VCaP (cell line): ENCODE results near the gene ZNF839.
"Not testable (repeated sequence)": the region's sequence is repeated elsewhere in the genome, so short reads cannot be mapped to it uniquely, and the experiment has no call there.

ENCODE experiments used
- H3K27ac ChIP-seq: fragments of 450-650 bp; 2 replicates; pipeline ENCODE4 v1.5.1; 2017
- TF ChIP-seq, protein P1 (sequence below): fragments of 450-650 bp; conservative IDR thresholded peaks from 2 replicates; pipeline ENCODE4 v1.5.1; 2017; ENCODE audit warnings: mild to moderate bottlenecking, moderate library complexity

The ZNF839 gene

DNA sequence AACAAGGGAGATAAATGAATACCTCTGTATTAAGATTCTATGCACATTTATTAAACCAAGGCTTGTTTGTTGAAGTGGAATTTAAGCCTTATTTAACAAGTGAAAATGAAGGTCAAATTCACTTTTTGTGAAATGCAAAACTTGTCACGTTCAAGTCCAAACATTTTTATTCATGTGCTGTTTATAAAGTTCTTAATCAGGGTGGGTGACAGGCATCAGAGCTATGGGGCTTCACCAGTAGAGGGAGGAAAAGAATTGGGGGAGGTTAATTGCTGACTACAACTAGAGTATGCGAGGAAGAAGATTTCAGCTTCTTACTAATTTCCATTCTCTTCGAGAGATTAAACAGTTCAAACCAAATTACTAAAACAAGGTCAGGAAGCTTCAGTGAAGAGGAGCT, 24.3 kb upstream of the ZNF839 start:
- TF ChIP-seq, protein P1, sequence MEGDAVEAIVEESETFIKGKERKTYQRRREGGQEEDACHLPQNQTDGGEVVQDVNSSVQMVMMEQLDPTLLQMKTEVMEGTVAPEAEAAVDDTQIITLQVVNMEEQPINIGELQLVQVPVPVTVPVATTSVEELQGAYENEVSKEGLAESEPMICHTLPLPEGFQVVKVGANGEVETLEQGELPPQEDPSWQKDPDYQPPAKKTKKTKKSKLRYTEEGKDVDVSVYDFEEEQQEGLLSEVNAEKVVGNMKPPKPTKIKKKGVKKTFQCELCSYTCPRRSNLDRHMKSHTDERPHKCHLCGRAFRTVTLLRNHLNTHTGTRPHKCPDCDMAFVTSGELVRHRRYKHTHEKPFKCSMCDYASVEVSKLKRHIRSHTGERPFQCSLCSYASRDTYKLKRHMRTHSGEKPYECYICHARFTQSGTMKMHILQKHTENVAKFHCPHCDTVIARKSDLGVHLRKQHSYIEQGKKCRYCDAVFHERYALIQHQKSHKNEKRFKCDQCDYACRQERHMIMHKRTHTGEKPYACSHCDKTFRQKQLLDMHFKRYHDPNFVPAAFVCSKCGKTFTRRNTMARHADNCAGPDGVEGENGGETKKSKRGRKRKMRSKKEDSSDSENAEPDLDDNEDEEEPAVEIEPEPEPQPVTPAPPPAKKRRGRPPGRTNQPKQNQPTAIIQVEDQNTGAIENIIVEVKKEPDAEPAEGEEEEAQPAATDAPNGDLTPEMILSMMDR: no peak

DNA sequence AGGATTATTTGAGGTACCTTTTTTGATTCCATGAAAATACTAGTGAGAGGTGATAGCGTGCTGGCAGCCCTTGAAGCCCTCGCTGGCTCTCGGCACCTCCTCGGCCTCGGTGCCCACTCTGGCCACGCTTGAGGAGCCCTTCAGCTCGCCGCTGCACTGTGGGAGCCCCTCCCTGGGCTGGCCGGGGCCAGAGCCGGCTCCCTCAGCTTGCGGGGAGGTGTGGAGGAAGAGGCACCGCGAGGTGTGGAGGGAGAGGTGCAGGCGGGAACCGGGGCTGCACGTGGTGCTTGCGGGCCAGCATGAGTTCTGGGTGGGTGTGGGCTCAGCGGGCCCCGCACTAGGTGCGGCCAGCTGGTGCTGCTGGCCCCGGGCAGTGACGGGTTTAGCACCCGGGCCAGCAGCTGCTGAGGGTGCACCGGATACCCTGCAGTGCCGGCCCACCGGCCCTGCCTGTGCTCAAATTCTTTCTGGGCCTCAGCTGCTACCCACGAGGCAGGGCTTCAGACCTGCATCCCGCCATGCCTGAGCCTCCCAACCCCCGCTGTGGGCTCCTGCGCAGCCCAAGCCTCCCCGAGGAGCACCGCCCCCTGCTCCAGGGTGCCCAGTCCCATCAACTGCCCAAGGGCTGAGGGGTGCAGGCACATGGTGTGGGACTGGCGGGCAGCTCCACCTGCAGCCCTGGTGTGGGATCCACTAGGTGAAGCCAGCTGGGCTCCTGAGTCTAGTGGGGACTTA, 21.9 kb upstream of the ZNF839 start:
- no peak overlapping the region for H3K27ac ChIP-seq
- TF ChIP-seq, protein P1: no peak

More for the DNA sequence above, 24.3 kb upstream of the ZNF839 start:
- no peak overlapping the region for H3K27ac ChIP-seq

DNA sequence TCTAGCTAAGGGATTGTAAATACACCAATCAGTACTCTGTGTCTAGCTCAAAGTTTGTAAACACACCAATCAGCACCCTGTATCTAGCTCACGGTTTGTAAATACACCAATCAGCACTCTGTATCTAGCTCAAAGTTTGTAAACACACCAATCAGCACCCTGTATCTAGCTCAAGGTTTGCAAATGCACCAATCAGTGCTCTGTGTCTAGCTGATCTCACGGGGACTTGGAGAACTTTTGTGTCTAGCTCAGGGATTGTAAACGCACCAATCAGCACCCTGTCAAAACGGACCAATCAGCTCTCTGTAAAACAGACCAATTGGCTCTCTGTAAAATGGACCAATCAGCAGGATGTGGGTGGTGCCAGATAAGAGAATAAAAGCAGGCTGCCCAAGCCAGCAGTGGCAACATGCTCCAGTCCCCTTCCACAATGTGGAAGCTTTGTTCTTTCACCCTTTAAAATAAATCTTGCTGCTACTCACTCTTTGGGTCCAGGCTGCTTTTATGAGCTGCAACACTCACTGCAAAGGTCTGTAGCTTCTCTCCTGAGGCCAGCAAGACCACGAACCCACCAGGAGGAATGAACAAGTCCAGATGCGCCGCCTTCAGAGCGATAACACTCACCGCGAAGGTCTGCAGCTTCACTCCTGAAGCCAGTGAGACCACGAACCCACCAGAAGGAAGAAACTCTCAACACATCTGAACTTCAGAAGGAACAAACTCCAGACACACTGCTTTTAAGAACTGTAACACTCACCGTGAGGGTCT, 21.1 kb upstream of the ZNF839 start:
- H3K27ac ChIP-seq: not testable (repeated sequence)

DNA sequence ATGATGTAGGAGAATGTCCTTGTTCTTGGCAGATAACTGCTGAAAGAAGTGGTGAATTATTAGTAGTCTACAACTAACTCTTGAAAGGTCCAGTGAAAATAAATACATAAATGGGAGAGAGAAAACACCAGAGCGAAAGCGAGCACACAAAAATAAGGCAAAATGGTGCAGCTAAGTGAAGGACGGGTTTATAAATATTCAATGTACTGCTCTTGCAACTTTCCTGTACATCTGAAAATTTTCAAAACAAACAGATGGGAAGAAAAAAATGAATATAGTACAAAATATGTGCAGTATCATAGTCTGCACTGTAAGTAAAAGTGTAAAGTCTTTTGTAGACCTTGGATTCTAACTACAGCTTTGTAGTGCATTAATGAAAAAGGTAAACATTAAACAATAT, 15.9 kb upstream of the ZNF839 start:
- H3K27ac ChIP-seq: no peak overlapping the region
- TF ChIP-seq, protein P1: no peak

DNA sequence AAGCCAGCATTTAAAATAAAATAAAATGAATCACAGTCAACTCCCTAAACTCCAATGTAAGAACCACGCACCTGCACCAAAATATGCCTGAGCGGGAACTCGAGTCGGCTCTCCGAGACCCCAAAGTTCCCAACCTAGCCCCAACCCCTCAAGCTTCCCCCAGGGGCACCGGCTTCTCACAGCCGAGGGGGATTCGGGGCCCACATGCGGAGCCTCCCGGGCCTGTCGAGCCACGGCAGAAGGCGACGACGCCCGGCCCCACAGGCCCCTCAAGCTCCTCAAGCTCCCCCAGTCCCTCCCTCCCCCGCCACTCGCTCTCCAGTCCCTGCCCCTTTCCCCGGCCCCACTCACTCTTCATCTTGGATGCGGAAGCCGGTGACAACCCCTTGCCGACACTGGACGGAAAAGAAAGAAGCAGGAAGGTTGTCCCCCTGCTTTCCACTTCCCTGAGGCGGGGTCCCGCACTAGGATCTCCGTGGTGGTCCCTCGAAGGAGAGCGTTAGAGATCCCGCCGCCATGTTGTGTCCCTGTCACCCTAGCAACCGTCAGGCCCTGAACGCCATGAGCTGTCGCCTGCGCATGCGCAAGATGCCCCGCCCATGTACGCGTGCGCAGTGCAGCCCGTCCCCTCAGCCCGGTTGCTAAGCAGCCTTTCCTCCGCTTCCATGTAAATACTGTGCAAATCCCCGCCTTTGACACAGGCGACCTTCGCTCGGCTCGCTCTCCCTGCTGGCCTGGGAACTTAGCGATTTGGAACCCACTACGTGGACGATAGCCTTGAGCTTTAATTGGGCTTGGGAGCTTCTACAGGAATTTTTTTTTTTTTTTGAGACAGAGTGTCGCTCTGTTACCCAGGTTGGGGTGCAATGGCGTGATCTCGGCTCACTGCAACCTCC, 14.7 kb upstream of the ZNF839 start, which contains the start of gene MOK:
MOK (minus strand) TSS at position 554 of the 896 bp plus-strand sequence; CDS start at position 358, 196 bp downstream.
- H3K27ac ChIP-seq: peak within 1 kb of the TSS; percentile 49; the same call in 1 of the 2 replicates
- TF ChIP-seq, protein P1: no peak

DNA sequence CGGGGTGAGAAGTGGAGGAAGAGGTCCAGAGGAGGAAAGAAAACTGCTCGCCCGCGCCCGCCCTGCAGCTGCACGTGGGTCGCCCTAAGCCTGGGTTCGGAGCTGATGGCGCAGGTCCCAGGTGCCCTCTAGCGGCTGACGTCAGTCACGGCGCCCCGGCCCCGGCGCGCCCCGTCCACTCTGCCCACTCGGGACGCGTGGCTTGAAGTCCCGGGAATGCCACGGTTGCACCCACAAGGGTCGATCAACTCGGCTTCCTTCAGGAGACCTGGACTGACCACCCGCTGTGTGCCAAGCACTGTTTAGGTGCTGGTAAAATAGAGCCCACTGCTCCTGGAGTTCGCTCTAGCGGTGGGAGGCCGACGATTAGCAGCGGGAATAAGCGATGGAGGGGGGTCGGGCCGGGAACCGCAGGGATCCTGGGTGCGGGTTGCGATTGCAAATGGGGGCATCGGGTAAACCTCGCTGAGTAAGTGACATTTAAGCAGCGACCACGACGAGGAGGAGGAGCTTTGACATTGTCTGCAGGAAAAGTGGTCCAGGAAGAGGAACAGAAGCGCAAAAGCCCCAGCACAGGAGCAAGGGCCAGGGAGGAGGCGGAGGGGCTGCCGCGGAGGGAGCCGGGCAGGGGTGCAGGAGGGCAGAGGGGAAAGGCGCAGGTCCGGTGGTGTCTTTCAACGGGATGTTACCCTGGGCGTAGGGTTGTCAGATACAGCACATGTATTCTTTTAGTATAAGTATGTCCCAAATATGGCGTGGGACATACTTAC, 5.1 kb upstream of the ZNF839 start:
- peak overlapping the region; percentile 24; the same call in 1 of the 2 replicates for H3K27ac ChIP-seq
- TF ChIP-seq, protein P1: peak; percentile 96

DNA sequence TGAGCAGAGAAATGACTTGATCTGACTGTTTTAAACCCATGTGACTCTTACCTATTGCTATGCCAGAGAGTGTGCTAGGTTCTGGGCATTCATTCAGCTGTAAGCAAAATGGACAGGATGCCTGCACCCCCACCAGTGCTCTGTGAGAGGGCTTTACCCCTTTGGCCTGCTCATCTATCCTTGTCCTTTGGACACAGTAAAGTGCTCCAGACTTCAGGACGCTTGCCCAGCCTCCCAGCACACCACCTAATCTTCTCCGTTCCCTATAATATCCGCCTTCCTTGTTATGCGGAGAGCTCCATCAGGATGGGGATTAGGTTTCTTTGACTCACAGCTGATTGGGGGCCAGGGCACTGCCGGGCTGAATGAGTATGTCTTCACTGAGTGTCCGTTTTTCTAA, 4.4 kb upstream of the ZNF839 start:
- TF ChIP-seq, protein P1: no peak
- H3K27ac ChIP-seq: no peak overlapping the region
